ENCODE measurements around the gene SNX32. TPM values are rescaled to one million over a fixed set of nuclear protein-coding genes. Genes with fewer than 3 reads are reported as not detected.

Gene SNX32
- polyA plus RNA-seq, 2 of the 4 experiments (the other 2 are of a cell fraction) = 0.08 TPM; not detected in 1

- TF ChIP-seq FOSL2 (IDR thresholded peaks at IDR 0.05) (no peak), FOSL2 (CRISPR knock-in tag; IDR thresholded peaks at IDR 0.05) (no peak), HMGXB4 (CRISPR knock-in tag; IDR thresholded peaks at IDR 0.05; ENCODE audit: borderline replicate concordance) (no peak), ESRRA (IDR thresholded peaks at IDR 0.05; ENCODE audit: borderline replicate concordance, low read length) (no peak), BCL3 (IDR thresholded peaks at IDR 0.05) (no peak), POLR2A (IDR thresholded peaks at IDR 0.05; ENCODE audit: low read length) (no peak), ZNF302 (CRISPR knock-in tag; IDR thresholded peaks at IDR 0.05) (no peak), HOXB5 (CRISPR knock-in tag; IDR thresholded peaks at IDR 0.05) (no peak), E2F6 (IDR thresholded peaks at IDR 0.05; ENCODE audit: borderline replicate concordance, low read depth) (no peak), CHD4 (IDR thresholded peaks at IDR 0.05; ENCODE audit: borderline replicate concordance) (no peak), CHD2 (IDR thresholded peaks at IDR 0.05; ENCODE audit: low read length, partially characterized antibody) (no peak), FOXS1 (CRISPR knock-in tag; IDR thresholded peaks at IDR 0.05) (no peak), HDAC2 (IDR thresholded peaks at IDR 0.05) (no peak)
- ATAC-seq = no peak
- Histone ChIP-seq H3K9me3 (no peaks in the 10 kb centered on the region), H3K27ac (no peak overlapping the region), H3K4me1 (peaks cover 14% of the 10 kb centered on the region; the same call in 2 of the 3 replicates), H3K4me2 (no peak overlapping the region), H3K4me3 (no peak overlapping the region)
- POLR2A ChIA-PET = interaction anchor here (1.6 kb wide), 1 partner anchor 11 kb away, joined by 8 read pairs; no protein-coding TSS in a partner anchor
- WGBS (ENCODE audit: missing lambda C conversion rate) = 82% methylated on average over 15 of the region's 18 CpGs
- FAIRE-seq = no peak
- CTCF ChIA-PET = interaction anchor here (0.9 to 19.2 kb wide), 10 partner anchors 11 to 165 kb away, joined by 3 to 173 read pairs (median 6); partner anchors contain the start of genes AP5B1 and KAT5
- no peak for DNase-seq (ENCODE audit: low read depth in 1 of 2, low spot score in 1 of 2)
Observed at GRCh38 chr11:65790902-65791650, 42.7 kb upstream of the SNX32 start.

GRCh38 chr11:65791719-65792213, 42.0 kb upstream of the SNX32 start:
- Histone ChIP-seq H3K9me3 (no peaks in the 10 kb centered on the region), H3K27ac (no peak overlapping the region), H3K4me1 (peaks cover 14% of the 10 kb centered on the region; the same call in 2 of the 3 replicates), H3K4me2 (no peak overlapping the region), H3K4me3 (no peak overlapping the region)
- ChIA-PET POLR2A (no interaction called here), CTCF (interaction anchor here (0.9 to 19.2 kb wide), 6 partner anchors 10 to 80 kb away, joined by 3 to 173 read pairs (median 7); partner anchors contain the start of genes AP5B1 and KAT5)
- DNase-seq (ENCODE audit: low read depth in 1 of 2, low spot score in 1 of 2) = no peak
- ATAC-seq = no peak
- no peak for TF ChIP-seq KDM1A (IDR thresholded peaks at IDR 0.05; ENCODE audit: low read depth)
- no peak for TF ChIP-seq HOXB13 (CRISPR knock-in tag; IDR thresholded peaks at IDR 0.05; ENCODE audit: low read depth)
- no peak for TF ChIP-seq ZSCAN20 (CRISPR knock-in tag; IDR thresholded peaks at IDR 0.05)
- TF ChIP-seq SREBF2 (IDR thresholded peaks at IDR 0.05) = no peak
- TF ChIP-seq ATOH8 (CRISPR knock-in tag; IDR thresholded peaks at IDR 0.05; ENCODE audit: low read depth) = no peak
- TF ChIP-seq MAZ (IDR thresholded peaks at IDR 0.05; ENCODE audit: borderline replicate concordance, low read depth, low read length) = no peak
- no peak for TF ChIP-seq ZC3H11A (IDR thresholded peaks at IDR 0.05)
- TF ChIP-seq HOXA7 (CRISPR knock-in tag; IDR thresholded peaks at IDR 0.05) = no peak
- no peak for TF ChIP-seq PBX3 (IDR thresholded peaks at IDR 0.05)
- TF ChIP-seq RCOR1 (IDR thresholded peaks at IDR 0.05; ENCODE audit: low read depth, low read length) = no peak
- no peak for TF ChIP-seq CTCF (IDR thresholded peaks at IDR 0.05)
- TF ChIP-seq ZFP36 (IDR thresholded peaks at IDR 0.05; ENCODE audit: borderline replicate concordance, partially characterized antibody) = no peak
- TF ChIP-seq JUNB (IDR thresholded peaks at IDR 0.05) = no peak
- TF ChIP-seq MAFK (IDR thresholded peaks at IDR 0.05; ENCODE audit: partially characterized antibody) = no peak
- no peak for TF ChIP-seq FOSB (CRISPR knock-in tag; IDR thresholded peaks at IDR 0.05)
- no peak for FAIRE-seq
- WGBS (ENCODE audit: missing lambda C conversion rate) = 81% methylated on average over 6 of the region's 13 CpGs
